T-helper 22 cell (primary cell): Measurements from ENCODE around the gene KHDC1L.
"Not testable (repeated sequence)": the region's sequence is repeated elsewhere in the genome, so short reads cannot be mapped to it uniquely, and the experiment has no call there.

ENCODE experiments used
- DNase-seq: peaks from one replicate; pipeline ENCODE4 v3.0.0-alpha.2; 2020; ENCODE audit warnings: low read depth

Gene KHDC1L

GRCh38 chr6:73204252-73204651 is 21.0 kb downstream of the KHDC1L start:
- no peak for DNase-seq

- no peak for DNase-seq
Measured at GRCh38 chr6:73203098-73203497, 22.2 kb downstream of the KHDC1L start.

GRCh38 chr6:73200735-73201134 is 24.6 kb downstream of the KHDC1L start:
- DNase-seq: no peak

DNA sequence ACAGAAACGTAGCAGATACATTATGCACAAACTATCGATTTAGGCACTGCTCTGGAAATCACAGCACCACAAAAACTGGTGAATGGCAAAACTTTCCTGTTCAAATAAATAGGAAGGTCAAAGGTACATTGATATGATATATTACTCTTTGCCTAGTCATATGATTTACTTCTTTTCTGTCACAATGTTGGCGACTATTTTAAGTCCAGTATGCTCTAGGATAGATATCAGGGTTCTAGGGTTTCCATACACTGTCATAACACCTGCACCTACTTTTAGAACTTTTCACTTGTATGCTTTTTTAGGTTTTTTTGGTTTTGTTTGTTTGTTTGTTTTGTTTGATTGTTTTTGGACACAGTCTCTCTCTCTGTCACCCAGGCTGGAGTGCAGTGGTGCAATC is 25.0 kb downstream of the KHDC1L start:
- DNase-seq: no peak

GRCh38 chr6:73194744-73195143 is 30.6 kb downstream of the KHDC1L start:
- DNase-seq: no peak

DNA sequence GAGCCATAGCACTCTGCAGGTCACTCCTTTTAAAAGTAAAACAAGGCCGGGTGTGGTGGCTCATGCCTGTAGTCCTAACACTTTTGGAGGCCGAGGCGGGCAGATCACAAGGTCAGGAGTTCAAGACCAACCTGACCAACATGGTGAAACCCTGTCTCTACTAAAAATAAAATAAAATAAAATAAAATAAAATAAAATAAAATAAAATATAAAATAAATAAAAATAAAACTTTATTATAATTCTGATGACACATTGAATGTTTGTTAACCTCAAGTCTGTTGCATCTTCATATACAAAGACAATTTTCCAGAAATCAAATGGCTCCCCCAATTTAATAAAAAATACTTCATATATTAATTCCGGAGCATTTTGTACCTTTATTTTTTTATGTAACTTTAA is 32.0 kb downstream of the KHDC1L start:
- not testable (repeated sequence) for DNase-seq

GRCh38 chr6:73182021-73182607 is 43.2 kb downstream of the KHDC1L start:
- DNase-seq: no peak

DNA sequence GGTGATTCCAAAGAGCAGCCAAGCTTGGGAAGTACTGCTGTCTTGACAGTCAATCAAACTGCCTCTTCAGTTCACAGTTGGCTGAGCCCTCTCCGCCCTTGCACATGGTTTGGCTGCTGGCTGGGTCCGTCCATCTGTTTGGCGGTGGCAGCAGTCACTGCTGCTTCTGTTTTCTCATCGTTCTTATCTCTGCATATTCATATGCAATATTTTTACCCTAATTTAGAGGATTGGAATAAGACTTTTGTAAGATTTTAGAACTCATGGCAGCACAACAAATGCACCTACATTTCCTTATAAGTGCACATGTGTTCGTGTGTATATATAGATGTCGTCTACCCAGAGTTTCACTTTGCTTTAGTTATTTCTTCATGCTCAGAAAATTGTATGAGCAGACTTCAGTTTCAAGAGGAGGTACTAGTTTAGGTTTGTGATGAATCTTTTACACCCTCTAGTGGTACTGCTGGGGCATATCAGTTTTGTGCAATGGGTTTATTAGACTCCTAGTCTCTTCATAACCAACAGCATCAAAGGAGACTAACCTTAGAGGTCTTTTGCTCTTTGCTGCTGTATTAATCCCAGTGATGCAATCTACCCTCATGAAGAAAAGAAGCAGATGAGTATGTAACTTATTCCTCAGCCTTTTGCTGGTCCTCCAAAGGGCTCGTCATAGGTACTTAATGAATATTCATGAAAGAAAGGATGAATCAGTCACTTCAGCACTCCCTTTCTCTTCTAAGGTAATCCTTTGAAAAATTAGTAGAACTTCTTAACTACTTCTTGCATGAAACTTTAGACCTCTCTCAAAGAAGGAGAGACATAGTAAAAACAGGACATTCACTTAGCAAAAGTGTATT is 44.3 kb downstream of the KHDC1L start:
- DNase-seq: no peak

DNA sequence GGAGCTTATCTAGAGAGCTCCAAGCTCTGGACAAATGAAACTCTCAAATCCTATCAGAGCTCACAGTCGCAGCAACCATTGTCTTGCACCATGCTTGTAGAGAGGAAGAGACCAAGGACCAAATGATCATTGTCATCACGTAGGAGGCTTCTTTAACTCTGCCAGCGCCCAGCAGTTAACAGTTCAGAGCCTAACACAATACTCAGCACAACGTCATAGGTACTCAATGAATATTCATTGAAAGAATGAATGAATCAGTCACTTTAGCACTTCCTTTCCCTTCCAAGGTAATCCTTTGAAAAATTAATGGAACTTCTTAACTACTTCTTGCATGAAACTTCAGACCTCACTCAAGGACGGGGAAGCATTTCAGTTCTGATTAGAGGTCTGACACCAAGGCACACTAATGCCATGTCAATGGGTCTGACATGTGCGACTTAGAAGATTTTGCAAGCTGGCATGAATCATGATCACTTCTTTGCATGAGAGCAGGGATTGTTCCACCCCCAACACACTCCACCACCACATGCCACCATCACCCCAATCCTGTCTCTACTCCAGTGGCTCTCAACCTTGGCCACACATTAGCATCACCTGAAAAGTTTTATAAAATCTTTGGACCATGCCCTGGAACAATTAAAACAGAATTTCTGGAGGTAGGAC is 45.1 kb downstream of the KHDC1L start:
- DNase-seq: no peak

GRCh38 chr6:73177221-73177944 is 47.9 kb downstream of the KHDC1L start:
- DNase-seq: no peak

DNA sequence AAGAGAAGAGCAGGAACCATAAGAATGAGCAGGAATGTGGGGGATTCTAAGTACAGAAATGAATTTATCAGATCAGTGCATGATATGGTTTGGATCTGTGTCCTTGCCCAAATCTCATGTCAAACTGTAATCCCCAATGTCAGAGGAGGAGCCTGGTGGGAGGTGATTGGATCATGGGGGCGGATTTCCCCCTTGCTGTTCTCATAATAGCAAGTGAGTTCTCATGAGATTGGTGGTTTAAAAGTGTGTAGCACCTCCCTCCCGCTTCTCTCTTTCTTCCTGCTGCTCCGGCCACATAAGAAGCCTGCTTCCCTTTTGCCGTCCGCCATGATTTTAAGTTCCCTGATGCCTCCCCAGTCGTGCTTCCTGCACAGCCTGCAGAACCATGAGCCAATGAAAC is 49.2 kb downstream of the KHDC1L start:
- DNase-seq: no peak

- no peak for DNase-seq
Measured at GRCh38 chr6:73174646-73175045, 50.6 kb downstream of the KHDC1L start.
